ENCODE results near the gene ZNF534. TPM values are rescaled to one million over a fixed set of nuclear protein-coding genes. Genes with fewer than 3 reads are reported as not detected.
A peak's percentile ranks its signal among the peaks of the same experiment; 100 is the strongest.

ZNF534 gene
- total RNA-seq (under 1 TPM in 1 of 5 donors, not detected in 4; 0.42 TPM), total RNA-seq (0 to 0.26 (median 0.06) reads per million in 29 experiments)
- 0.11 TPM for total RNA-seq (2013)

GRCh38 chr19:52428937-52429336 lies at the start of gene ZNF534:
TSS of gene ZNF534 (plus strand) at chr19:52429148. CDS start at chr19:52431475, 2,327 bp downstream.
- 78% methylated on average over 27 of the region's 27 CpGs for WGBS (ENCODE audit: insufficient coverage)
- POLR2A ChIA-PET: no interaction called here
- Mint-ChIP-seq H3K9me3 (peaks cover 24 to 45% (median 38%) of the 10 kb centered on the region in 3 donors), H3K36me3 (peaks cover 15% of the 10 kb centered on the region), H3K27me3 (no peaks in the 10 kb centered on the region), H3K27ac (no peak within 1 kb of the TSS), H3K4me1 (no peaks in the 10 kb centered on the region), H3K4me3 (no peak within 1 kb of the TSS)
- Histone ChIP-seq H3K9me3 (peaks cover 5% of the 10 kb centered on the region), H3K27me3 (replicated peaks in 1 of 2; ENCODE audit: control insufficient read depth in 2 of 2, extremely low read depth in 1 of 2, insufficient read depth in 2 of 2, low read length in 1 of 2) (no peaks in the 10 kb centered on the region), H3K4me1 (ENCODE audit: control insufficient read depth in 1 of 2, extremely low read depth in 1 of 2, insufficient read depth in 2 of 2, low read length in 2 of 2) (no peaks in the 10 kb centered on the region), H3K36me3 (ENCODE audit: control insufficient read depth in 2 of 2, extremely low read depth in 1 of 2, insufficient read depth in 1 of 2, low read length in 1 of 2) (no peaks in the 10 kb centered on the region), H3K4me3 (ENCODE audit: control insufficient read depth in 1 of 2, extremely low read depth in 1 of 2, low read length in 1 of 2) (no peak within 1 kb of the TSS), H3K27ac (ENCODE audit: low read length) (no peak within 1 kb of the TSS)
- CTCF ChIA-PET: no interaction called here
- ATAC-seq (replicated peaks in 1 of 4) (no peak), DNase-seq (no peak)

DNA sequence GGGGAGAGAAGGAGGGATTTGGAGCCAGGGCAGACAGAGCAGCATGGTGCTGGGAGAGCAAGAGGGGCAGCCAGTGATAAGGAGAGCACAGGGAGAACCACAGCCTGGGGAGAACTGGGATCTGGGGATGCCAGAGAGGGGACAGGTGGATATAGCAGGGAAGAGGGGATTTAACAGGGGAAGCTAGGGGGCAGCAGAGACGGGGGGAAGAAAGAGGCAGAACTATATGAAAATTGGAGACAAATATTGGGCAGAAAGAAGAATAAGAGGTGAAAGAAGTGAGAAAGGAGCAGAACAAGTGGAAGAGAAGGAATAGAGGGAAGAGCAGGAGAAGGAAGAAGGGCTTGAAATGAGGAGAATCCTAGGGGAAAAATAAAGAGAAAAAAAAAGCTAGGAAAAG lies 37.8 kb upstream of the ZNF534 start:
- Mint-ChIP-seq H3K4me1 (no peaks in the 10 kb centered on the region), H3K9me3 (peaks cover 20 to 58% (median 31%) of the 10 kb centered on the region in 3 donors), H3K4me3 (no peak overlapping the region), H3K36me3 (peaks cover 48% of the 10 kb centered on the region), H3K27ac (no peak overlapping the region), H3K27me3 (no peaks in the 10 kb centered on the region)
- ChIA-PET CTCF (no interaction called here), POLR2A (no interaction called here)
- H3K27me3 ChIP-seq (replicated peaks in 1 of 2; ENCODE audit: control insufficient read depth in 2 of 2, extremely low read depth in 1 of 2, insufficient read depth in 2 of 2, low read length in 1 of 2): no peaks in the 10 kb centered on the region
- no peak overlapping the region for H3K4me3 ChIP-seq (ENCODE audit: control insufficient read depth in 1 of 2, extremely low read depth in 1 of 2, low read length in 1 of 2)
- ATAC-seq (replicated peaks in 1 of 4): no peak
- 75% methylated on average over 1 of the region's 1 CpG for WGBS (ENCODE audit: insufficient coverage)
- DNase-seq: no peak
- peaks cover 0 to 5% of the 10 kb centered on the region in 2 donors for H3K36me3 ChIP-seq (ENCODE audit: control insufficient read depth in 2 of 2, extremely low read depth in 1 of 2, insufficient read depth in 1 of 2, low read length in 1 of 2)
- H3K27ac ChIP-seq (ENCODE audit: low read length): no peak overlapping the region
- H3K4me1 ChIP-seq (ENCODE audit: control insufficient read depth in 1 of 2, extremely low read depth in 1 of 2, insufficient read depth in 2 of 2, low read length in 2 of 2): no peaks in the 10 kb centered on the region
- peaks cover 2% of the 10 kb centered on the region for H3K9me3 ChIP-seq

DNA sequence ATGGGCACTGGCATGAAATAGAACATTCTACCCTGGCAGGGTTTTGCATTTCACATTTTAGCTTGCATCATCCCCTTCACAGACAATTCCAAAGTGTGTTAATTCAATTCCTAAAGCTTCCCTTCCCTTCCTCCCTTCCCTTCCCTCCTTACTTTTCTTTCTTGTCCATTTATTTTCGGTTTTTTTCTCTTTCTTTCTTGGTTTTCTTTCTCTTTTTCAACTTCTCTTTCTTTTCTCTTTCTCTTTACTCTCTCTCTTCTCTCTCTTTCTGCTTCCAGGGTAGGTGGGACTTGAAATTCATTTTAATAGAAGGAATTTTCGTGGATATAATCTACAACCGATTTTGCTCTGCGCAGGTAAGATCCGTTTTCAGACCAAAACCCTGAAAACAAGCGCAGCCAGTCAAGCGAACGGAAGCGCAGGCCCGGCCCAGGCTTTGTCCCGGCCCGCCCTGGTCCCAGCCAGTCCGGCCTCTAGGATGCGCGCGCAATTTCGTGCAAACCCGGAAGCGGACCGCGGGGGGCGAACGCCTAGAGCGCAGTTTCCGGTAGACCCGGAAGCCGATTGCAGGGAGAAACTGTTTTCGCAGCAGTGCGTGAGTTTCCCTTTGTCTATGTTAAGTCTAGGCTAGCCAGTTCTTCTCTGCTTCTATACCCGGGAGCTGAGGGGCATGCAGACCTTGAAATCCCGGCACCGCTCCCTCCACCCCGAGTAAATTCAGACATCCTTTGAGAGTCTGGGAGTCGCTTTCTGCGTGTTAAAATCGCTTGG lies 31.5 kb upstream of the ZNF534 start, which contains the start of gene ZNF528:
Gene ZNF528 (plus strand): TSS at position 540 of the 771 bp plus-strand sequence. CDS start 4,165 bp downstream, outside the sequence.
- H3K4me3 ChIP-seq (ENCODE audit: control insufficient read depth in 1 of 2, extremely low read depth in 1 of 2, low read length in 1 of 2): peak within 1 kb of the TSS; percentile 84 to 100

GRCh38 chr19:52398081-52398441 lies 30.9 kb upstream of the ZNF534 start:
- H3K36me3 Mint-ChIP-seq: peaks cover 78% of the 10 kb centered on the region
- no peaks in the 10 kb centered on the region for H3K27me3 Mint-ChIP-seq
- Histone ChIP-seq H3K36me3 (ENCODE audit: control insufficient read depth in 2 of 2, extremely low read depth in 1 of 2, insufficient read depth in 1 of 2, low read length in 1 of 2) (peaks cover 4 to 19% of the 10 kb centered on the region in 2 donors), H3K27me3 (replicated peaks in 1 of 2; ENCODE audit: control insufficient read depth in 2 of 2, extremely low read depth in 1 of 2, insufficient read depth in 2 of 2, low read length in 1 of 2) (no peaks in the 10 kb centered on the region), H3K4me1 (ENCODE audit: control insufficient read depth in 1 of 2, extremely low read depth in 1 of 2, insufficient read depth in 2 of 2, low read length in 2 of 2) (peaks cover 11 to 14% of the 10 kb centered on the region in 2 experiments), H3K27ac (ENCODE audit: low read length) (peak overlapping the region; percentile 77), H3K9me3 (peaks cover 2% of the 10 kb centered on the region), H3K4me3 (ENCODE audit: control insufficient read depth in 1 of 2, extremely low read depth in 1 of 2, low read length in 1 of 2) (peak overlapping the region; percentile 84 to 100)
- DNase-seq: peak in 9 of 35 experiments; percentile 0 to 17 (median 4)
- ChIA-PET POLR2A (no interaction called here), CTCF (no interaction called here)
- H3K4me3 Mint-ChIP-seq: peak overlapping the region; percentile 88 to 93 (median 88)
- 15% methylated on average over 12 of the region's 14 CpGs for WGBS (ENCODE audit: insufficient coverage)
- ATAC-seq (replicated peaks in 1 of 4): peak in 3 of 4 experiments; percentile 11 to 51 (median 36)
- H3K27ac Mint-ChIP-seq: peak overlapping the region; percentile 87 to 89
- peaks cover 21 to 26% (median 22%) of the 10 kb centered on the region in 3 donors for H3K4me1 Mint-ChIP-seq
- H3K9me3 Mint-ChIP-seq: peaks cover 13 to 48% (median 37%) of the 10 kb centered on the region in 3 donors

More for the DNA sequence above, 31.5 kb upstream of the ZNF534 start, which contains the start of gene ZNF528:
- Histone ChIP-seq H3K27me3 (replicated peaks in 1 of 2; ENCODE audit: control insufficient read depth in 2 of 2, extremely low read depth in 1 of 2, insufficient read depth in 2 of 2, low read length in 1 of 2) (no peaks in the 10 kb centered on the region), H3K4me1 (ENCODE audit: control insufficient read depth in 1 of 2, extremely low read depth in 1 of 2, insufficient read depth in 2 of 2, low read length in 2 of 2) (peaks cover 11 to 14% of the 10 kb centered on the region in 2 experiments), H3K9me3 (peaks cover 2% of the 10 kb centered on the region), H3K36me3 (ENCODE audit: control insufficient read depth in 2 of 2, extremely low read depth in 1 of 2, insufficient read depth in 1 of 2, low read length in 1 of 2) (peaks cover 3 to 16% of the 10 kb centered on the region in 2 donors), H3K27ac (ENCODE audit: low read length) (peak within 1 kb of the TSS; percentile 77)
- H3K4me3 Mint-ChIP-seq: peak within 1 kb of the TSS; percentile 88 to 93 (median 88)
- H3K9me3 Mint-ChIP-seq: peaks cover 14 to 50% (median 38%) of the 10 kb centered on the region in 3 donors
- peaks cover 79% of the 10 kb centered on the region for H3K36me3 Mint-ChIP-seq
- peaks cover 21 to 26% (median 22%) of the 10 kb centered on the region in 3 donors for H3K4me1 Mint-ChIP-seq
- ATAC-seq (replicated peaks in 1 of 4) (peak; percentile 94 to 99 (median 98)), DNase-seq (peak; percentile 83 to 97 (median 91))
- WGBS (ENCODE audit: insufficient coverage): 3% methylated on average over 34 of the region's 36 CpGs
- ChIA-PET POLR2A (no interaction called here), CTCF (no interaction called here)
- H3K27me3 Mint-ChIP-seq: no peaks in the 10 kb centered on the region
- H3K27ac Mint-ChIP-seq: peak within 1 kb of the TSS; percentile 87 to 89

- H3K4me1 ChIP-seq (ENCODE audit: control insufficient read depth in 1 of 2, extremely low read depth in 1 of 2, insufficient read depth in 2 of 2, low read length in 2 of 2): no peaks in the 10 kb centered on the region
- H3K9me3 ChIP-seq: peaks cover 15% of the 10 kb centered on the region
- peak overlapping the region in 1 of 2 donors; percentile 11 for H3K4me3 ChIP-seq (ENCODE audit: control insufficient read depth in 1 of 2, extremely low read depth in 1 of 2, low read length in 1 of 2)
- H3K9me3 Mint-ChIP-seq: peaks cover 4 to 71% (median 58%) of the 10 kb centered on the region in 3 donors
- WGBS (ENCODE audit: insufficient coverage): 100% methylated on average over 2 of the region's 6 CpGs
- ChIA-PET POLR2A (no interaction called here), CTCF (no interaction called here)
- H3K27ac ChIP-seq (ENCODE audit: low read length): no peak overlapping the region
- H3K4me3 Mint-ChIP-seq: no peak overlapping the region
- H3K36me3 ChIP-seq (ENCODE audit: control insufficient read depth in 2 of 2, extremely low read depth in 1 of 2, insufficient read depth in 1 of 2, low read length in 1 of 2): peaks cover 33 to 56% of the 10 kb centered on the region in 2 donors
- H3K36me3 Mint-ChIP-seq: peaks cover 93% of the 10 kb centered on the region
- no peaks in the 10 kb centered on the region for H3K27me3 Mint-ChIP-seq
- no peak for ATAC-seq (replicated peaks in 1 of 4)
- no peaks in the 10 kb centered on the region for H3K27me3 ChIP-seq (replicated peaks in 1 of 2; ENCODE audit: control insufficient read depth in 2 of 2, extremely low read depth in 1 of 2, insufficient read depth in 2 of 2, low read length in 1 of 2)
- no peak overlapping the region for H3K27ac Mint-ChIP-seq
- H3K4me1 Mint-ChIP-seq: no peaks in the 10 kb centered on the region
- no peak for DNase-seq
Observed at GRCh38 chr19:52410276-52410675, 18.7 kb upstream of the ZNF534 start.

- H3K36me3 ChIP-seq (ENCODE audit: control insufficient read depth in 2 of 2, extremely low read depth in 1 of 2, insufficient read depth in 1 of 2, low read length in 1 of 2): peaks cover 0 to 5% of the 10 kb centered on the region in 2 donors
- 80% methylated on average over 2 of the region's 5 CpGs for WGBS (ENCODE audit: insufficient coverage)
- no peak overlapping the region for H3K4me3 ChIP-seq (ENCODE audit: control insufficient read depth in 1 of 2, extremely low read depth in 1 of 2, low read length in 1 of 2)
- no peaks in the 10 kb centered on the region for H3K4me1 ChIP-seq (ENCODE audit: control insufficient read depth in 1 of 2, extremely low read depth in 1 of 2, insufficient read depth in 2 of 2, low read length in 2 of 2)
- Mint-ChIP-seq H3K4me1 (no peaks in the 10 kb centered on the region), H3K27ac (no peak overlapping the region), H3K9me3 (peaks cover 7 to 66% (median 60%) of the 10 kb centered on the region in 3 donors), H3K27me3 (no peaks in the 10 kb centered on the region), H3K36me3 (peaks cover 49% of the 10 kb centered on the region), H3K4me3 (no peak overlapping the region)
- H3K9me3 ChIP-seq: peaks cover 25% of the 10 kb centered on the region
- ChIA-PET CTCF (no interaction called here), POLR2A (no interaction called here)
- H3K27me3 ChIP-seq (replicated peaks in 1 of 2; ENCODE audit: control insufficient read depth in 2 of 2, extremely low read depth in 1 of 2, insufficient read depth in 2 of 2, low read length in 1 of 2): no peaks in the 10 kb centered on the region
- ATAC-seq (replicated peaks in 1 of 4) (no peak), DNase-seq (no peak)
- no peak overlapping the region for H3K27ac ChIP-seq (ENCODE audit: low read length)
Observed at GRCh38 chr19:52415711-52416110, 13.2 kb upstream of the ZNF534 start.
